ENCODE measurements around the gene OIP5. TPM values are rescaled to one million over a fixed set of nuclear protein-coding genes. Genes with fewer than 3 reads are reported as not detected.

The OIP5 gene
- total and polyA plus RNA-seq, 9 of the 15 experiments (the other 6 are each of a cell fraction or from before 2014, with no cell fraction given): 8.3 to 54.8 (median 35.3) TPM

DNA sequence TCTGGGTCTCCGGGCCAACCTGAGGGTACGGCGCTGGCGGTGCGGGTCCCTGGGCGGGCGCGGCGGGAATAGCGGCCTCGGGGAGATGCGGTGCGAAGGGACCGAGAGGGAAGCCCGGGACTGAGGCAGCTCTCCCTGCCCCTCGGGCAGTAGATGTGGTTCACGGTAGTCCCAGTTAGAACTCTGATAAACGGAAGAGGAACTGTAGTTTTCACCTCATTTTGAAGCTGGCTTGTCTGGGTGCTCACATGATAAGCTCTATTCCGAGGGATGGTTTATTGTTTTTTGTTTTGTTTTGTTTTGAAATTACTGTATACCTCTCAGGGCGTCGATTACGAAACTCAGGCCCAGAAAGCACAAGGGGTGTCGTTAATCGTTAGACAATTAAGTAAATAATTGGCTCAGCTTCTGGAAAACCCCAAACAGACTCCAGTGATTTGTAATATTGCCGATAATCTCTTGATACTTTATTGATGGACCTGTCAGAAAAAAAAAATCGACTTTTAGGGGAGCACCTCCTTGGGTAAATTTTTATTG lies 703 bp upstream of the OIP5 start (continued):
- TF ChIP-seq, protein P1, sequence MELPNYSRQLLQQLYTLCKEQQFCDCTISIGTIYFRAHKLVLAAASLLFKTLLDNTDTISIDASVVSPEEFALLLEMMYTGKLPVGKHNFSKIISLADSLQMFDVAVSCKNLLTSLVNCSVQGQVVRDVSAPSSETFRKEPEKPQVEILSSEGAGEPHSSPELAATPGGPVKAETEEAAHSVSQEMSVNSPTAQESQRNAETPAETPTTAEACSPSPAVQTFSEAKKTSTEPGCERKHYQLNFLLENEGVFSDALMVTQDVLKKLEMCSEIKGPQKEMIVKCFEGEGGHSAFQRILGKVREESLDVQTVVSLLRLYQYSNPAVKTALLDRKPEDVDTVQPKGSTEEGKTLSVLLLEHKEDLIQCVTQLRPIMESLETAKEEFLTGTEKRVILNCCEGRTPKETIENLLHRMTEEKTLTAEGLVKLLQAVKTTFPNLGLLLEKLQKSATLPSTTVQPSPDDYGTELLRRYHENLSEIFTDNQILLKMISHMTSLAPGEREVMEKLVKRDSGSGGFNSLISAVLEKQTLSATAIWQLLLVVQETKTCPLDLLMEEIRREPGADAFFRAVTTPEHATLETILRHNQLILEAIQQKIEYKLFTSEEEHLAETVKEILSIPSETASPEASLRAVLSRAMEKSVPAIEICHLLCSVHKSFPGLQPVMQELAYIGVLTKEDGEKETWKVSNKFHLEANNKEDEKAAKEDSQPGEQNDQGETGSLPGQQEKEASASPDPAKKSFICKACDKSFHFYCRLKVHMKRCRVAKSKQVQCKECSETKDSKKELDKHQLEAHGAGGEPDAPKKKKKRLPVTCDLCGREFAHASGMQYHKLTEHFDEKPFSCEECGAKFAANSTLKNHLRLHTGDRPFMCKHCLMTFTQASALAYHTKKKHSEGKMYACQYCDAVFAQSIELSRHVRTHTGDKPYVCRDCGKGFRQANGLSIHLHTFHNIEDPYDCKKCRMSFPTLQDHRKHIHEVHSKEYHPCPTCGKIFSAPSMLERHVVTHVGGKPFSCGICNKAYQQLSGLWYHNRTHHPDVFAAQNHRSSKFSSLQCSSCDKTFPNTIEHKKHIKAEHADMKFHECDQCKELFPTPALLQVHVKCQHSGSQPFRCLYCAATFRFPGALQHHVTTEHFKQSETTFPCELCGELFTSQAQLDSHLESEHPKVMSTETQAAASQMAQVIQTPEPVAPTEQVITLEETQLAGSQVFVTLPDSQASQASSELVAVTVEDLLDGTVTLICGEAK (IDR thresholded peaks at IDR 0.05): peak; percentile 33; the same call in 1 of the 2 replicates
- TF ChIP-seq, protein P1 (CRISPR knock-in tag; IDR thresholded peaks at IDR 0.05): no peak
- TF ChIP-seq, protein P2, sequence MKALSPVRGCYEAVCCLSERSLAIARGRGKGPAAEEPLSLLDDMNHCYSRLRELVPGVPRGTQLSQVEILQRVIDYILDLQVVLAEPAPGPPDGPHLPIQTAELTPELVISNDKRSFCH (CRISPR knock-in tag; IDR thresholded peaks at IDR 0.05): no peak
- TF ChIP-seq, protein P2 (tag; IDR thresholded peaks at IDR 0.05): peak; percentile 26; the same call in 1 of the 2 replicates
- TF ChIP-seq, protein P3, sequence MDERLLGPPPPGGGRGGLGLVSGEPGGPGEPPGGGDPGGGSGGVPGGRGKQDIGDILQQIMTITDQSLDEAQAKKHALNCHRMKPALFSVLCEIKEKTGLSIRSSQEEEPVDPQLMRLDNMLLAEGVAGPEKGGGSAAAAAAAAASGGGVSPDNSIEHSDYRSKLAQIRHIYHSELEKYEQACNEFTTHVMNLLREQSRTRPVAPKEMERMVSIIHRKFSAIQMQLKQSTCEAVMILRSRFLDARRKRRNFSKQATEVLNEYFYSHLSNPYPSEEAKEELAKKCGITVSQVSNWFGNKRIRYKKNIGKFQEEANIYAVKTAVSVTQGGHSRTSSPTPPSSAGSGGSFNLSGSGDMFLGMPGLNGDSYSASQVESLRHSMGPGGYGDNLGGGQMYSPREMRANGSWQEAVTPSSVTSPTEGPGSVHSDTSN (CRISPR knock-in tag; IDR thresholded peaks at IDR 0.05; ENCODE audit: low read depth): no peak
- TF ChIP-seq, protein P3 (tag; conservative IDR thresholded peaks at IDR 0.05; ENCODE audit: low read depth): 0 out of 2 replicates have a peak, but pooled peaks have one; percentile 2
- TF ChIP-seq CEBPG (CRISPR knock-in tag; IDR thresholded peaks at IDR 0.05) (no peak; the same call in 1 of the 2 replicates), CEBPG (tag; conservative IDR thresholded peaks at IDR 0.05 in 1 of 2, IDR thresholded peaks at IDR 0.05 in 1 of 2) (peak; percentile 52 to 70; a peak in 3 of 4 replicates), TOE1 (IDR thresholded peaks at IDR 0.05; ENCODE audit: borderline replicate concordance) (no peak; the same call in 1 of the 2 replicates), TOE1 (CRISPR knock-in tag; IDR thresholded peaks at IDR 0.05; ENCODE audit: borderline replicate concordance, low read depth) (no peak), FOXJ2 (tag; IDR thresholded peaks at IDR 0.05) (no peak), HNRNPLL (IDR thresholded peaks at IDR 0.05; ENCODE audit: low read depth, low read length, poor library complexity, severe bottlenecking) (peak; percentile 38), TAF7 (tag; IDR thresholded peaks at IDR 0.05) (peak; percentile 84)
- TF ChIP-seq, protein P4, sequence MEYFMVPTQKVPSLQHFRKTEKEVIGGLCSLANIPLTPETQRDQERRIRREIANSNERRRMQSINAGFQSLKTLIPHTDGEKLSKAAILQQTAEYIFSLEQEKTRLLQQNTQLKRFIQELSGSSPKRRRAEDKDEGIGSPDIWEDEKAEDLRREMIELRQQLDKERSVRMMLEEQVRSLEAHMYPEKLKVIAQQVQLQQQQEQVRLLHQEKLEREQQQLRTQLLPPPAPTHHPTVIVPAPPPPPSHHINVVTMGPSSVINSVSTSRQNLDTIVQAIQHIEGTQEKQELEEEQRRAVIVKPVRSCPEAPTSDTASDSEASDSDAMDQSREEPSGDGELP (CRISPR knock-in tag; IDR thresholded peaks at IDR 0.05; ENCODE audit: borderline replicate concordance): 0 out of 2 replicates have a peak, but pooled peaks have one; percentile 3

Measured in K562 (cell line).